GM19193 (cell line): Measurements from ENCODE around the gene CUL4A.

Experiments
- POLR2A ChIP-seq: IDR thresholded peaks from 4 replicates; pipeline ENCODE4 v1.6.1; 2011; ENCODE audit not compliant: insufficient read depth, insufficient read length; ENCODE audit errors: extremely low read depth

Gene CUL4A

DNA sequence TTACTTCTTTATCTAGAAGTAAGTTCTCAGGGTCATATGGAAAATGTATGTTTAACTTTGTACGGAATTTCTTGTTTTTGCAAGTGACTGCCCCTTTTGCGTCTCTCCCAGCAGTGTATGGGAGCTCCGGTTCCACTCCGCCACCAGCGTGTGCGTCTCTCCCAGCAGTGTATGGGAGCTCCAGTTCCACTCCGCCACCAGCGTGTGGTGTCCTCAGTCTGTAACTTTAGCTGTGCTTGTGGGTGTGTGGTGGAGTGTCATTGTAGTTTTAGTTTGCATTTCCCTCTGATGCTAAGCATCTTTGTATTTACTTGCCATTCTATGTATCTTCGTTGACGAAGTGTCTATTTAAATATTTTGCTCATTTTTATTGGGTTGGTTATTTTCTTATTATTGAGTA is 2.4 kb downstream of the CUL4A start:
- TF ChIP-seq POLR2A, result no peak

GRCh38 chr13:113216254-113217048 is 7.0 kb downstream of the CUL4A start:
- TF ChIP-seq POLR2A, result no peak

DNA sequence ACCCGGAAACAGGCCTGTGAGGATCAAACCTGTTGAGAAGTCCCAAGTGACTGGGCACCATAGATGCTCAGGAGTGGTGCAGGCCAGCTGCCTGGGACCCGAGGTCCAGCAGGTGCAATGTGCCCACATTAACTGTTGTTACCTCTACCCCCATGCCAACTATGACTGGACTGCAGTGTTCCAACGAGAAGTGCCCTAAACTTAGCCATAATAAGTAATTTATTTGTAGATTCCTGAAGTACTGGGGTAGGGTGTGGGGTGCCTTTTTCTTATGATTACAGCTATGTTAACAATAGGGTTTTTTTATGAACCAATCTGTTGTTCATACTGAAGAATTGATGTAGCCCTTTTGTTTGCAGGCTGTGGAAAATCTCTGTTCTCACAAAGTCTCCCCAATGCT is 9.2 kb downstream of the CUL4A start:
- TF ChIP-seq POLR2A, result no peak

DNA sequence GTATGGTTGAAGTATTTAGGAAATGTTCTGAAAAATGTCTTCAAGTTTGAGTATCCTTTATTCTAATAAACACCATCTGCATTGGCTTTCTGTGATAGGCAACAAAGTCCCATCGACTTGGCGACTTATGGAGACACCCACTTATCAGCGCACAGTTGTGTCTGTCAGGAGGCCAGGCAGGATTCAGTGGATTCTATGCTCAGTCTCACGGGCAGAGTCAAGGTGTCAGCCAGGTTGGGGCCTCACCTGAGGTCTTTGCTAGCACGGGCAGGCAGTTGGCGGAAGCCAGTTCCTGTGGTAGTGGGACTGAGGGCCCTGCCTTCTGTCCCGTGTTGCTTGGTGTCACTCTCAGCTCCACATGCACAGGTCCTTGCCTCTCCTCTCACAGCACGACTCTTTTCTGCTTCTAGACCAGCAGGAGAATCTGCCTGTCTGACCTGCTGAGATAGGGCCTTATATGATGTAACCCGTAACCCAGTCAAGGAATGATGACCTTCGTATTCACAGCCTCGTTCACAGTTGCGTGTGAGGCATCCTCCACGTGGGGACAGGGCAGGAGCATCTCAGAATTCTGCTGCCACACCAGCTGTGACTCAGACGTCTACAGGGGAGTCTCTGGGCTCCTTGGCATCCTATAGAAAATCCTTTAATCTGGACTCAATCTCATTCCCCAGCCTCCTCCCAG is 10.0 kb downstream of the CUL4A start:
- TF ChIP-seq POLR2A, result no peak

DNA sequence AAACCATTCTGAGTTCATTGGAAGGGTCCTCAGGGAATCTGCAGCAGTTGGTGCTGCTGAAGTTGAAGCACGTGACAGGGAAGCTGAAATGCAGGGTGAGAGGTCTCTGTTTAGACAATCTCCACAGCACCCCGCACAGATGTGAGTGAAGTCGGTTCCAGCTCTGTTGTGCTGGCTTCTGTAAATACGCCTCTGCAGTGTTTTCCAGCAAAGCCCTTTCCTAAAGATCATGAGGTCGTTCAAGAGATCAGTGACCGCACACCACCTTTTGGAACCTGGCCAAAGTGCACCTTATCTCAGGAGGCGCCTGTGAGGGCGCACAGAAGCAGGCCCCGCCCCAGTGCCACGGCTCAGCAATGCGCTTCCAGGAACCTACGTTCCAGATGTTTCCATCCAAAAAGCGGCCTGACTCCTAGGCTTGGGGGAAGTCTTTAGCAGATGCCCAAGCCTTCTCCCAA is 10.8 kb downstream of the CUL4A start:
- TF ChIP-seq POLR2A, result no peak

DNA sequence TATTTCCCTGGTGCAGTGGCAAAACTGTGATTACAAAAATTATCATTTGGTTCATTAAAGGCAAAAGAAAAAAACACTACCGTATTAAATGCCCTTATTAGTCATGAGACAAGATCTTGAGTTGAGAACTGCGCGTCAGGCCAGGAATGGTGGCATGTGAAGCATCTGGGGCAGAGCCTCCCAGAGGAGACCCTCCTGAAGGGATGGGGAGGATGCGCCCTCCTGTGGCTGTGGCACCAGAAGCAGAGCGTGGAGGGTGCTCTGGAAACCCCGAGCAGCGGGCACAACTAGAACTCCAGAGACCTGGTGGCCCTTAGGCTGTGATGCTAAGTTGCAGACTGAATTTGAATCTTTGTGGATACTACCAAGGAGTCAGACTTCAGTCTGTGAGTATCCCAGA is 11.5 kb downstream of the CUL4A start:
- no peak for TF ChIP-seq POLR2A

GRCh38 chr13:113223070-113223469 is 13.7 kb downstream of the CUL4A start:
- TF ChIP-seq POLR2A, result no peak

- no peak for TF ChIP-seq POLR2A
Measured at GRCh38 chr13:113224486-113224885, 15.1 kb downstream of the CUL4A start.

DNA sequence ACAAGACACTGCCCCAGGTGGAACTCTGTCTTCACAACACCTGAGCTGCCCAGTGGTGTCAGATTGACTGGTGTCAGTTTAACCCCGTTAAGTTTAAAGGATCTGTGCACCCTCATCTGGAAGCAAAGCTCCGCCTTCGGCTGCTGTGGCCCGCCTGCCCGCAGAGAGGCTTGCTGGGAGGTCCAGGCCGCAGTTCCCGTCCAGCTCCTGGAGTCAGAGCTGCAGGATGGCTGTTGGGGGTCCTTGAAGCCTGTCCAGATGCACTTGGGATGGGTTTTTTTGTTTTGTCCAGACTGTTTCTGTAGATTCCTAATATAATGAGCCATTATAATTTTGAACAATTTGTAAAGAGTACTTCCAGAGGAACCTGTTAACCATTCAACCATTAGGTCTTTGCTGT is 16.1 kb downstream of the CUL4A start:
- TF ChIP-seq POLR2A, result no peak

GRCh38 chr13:113226873-113227450 is 17.5 kb downstream of the CUL4A start:
- no peak for TF ChIP-seq POLR2A

DNA sequence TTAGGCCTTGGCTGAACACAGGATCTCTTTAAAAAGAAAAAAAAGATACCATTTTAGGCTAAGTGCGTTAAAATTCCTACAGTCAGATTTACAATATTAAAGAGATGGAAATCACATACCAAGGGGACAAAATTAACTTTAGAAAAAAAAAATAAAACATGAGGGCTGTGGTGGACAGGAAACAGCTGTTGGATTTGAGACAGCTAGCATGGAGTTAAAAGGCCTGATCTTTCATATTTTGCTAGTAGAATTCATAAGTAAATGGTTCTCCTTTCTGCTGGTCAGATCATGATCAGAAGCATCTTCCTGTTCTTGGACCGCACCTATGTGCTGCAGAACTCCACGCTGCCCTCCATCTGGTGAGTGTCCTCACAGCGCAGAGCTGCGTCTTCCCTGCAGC is 19.7 kb downstream of the CUL4A start:
- no peak for TF ChIP-seq POLR2A

DNA sequence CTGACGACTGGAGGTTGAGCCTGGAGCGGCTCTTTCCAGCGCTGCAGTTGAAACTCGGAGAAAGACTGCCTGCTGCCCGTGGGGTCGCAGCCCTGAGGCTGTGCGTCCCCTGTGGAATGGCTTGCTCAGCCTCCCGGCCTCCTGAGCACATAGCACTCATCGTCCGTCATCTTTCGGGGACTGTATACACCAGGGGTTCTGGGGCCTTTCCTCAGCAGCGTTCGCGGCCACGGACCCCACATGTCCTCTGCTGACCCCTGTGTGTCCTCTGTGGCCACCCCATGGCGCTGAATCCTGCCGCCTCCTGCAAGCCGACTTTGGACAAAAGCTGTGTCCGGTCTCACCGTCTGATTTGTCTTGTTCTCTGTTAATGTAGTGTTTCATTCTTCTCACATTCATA is 20.4 kb downstream of the CUL4A start:
- no peak for TF ChIP-seq POLR2A

GRCh38 chr13:113231306-113232207 is 22.1 kb downstream of the CUL4A start:
- TF ChIP-seq POLR2A, result peak; percentile 2

GRCh38 chr13:113232208-113233003 is 23.0 kb downstream of the CUL4A start:
- TF ChIP-seq POLR2A, result no peak
